Measurements from ENCODE around the gene CFAP69. TPM values are rescaled to one million over a fixed set of nuclear protein-coding genes. Genes with fewer than 3 reads are reported as not detected.
A peak's percentile ranks its signal among the peaks of the same experiment; 100 is the strongest.
"Not testable (repeated sequence)": the region's sequence is repeated elsewhere in the genome, so short reads cannot be mapped to it uniquely, and the experiment has no call there.

CFAP69 gene
- total RNA-seq, 1 experiment from 2014 or later = 0.68 TPM

DNA sequence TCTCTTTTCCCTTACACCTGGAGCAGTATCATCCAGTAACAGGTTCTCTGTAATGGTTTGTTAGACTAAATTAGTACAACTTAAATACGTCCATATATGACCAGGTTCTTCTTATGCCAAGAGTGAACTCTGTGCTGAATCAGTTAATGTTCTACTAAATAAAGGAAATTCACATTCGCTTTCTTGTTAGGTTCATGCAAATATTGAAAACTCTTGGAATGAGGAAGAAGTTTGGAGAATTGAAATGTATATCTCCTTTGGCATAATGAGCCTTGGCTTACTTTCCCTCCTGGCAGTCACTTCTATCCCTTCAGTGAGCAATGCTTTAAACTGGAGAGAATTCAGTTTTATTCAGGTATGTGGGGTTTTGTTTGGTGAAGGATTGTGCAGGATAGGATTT is 15.3 kb upstream of the CFAP69 start:
- DNase-seq (ENCODE audit: low read depth) = peak; percentile 12
- in situ Hi-C loops (cut with HindIII; ENCODE audit: low pct_unique_long_range_greater_than_20kb, low sequenced_read_pairs) = no loop called here

DNA sequence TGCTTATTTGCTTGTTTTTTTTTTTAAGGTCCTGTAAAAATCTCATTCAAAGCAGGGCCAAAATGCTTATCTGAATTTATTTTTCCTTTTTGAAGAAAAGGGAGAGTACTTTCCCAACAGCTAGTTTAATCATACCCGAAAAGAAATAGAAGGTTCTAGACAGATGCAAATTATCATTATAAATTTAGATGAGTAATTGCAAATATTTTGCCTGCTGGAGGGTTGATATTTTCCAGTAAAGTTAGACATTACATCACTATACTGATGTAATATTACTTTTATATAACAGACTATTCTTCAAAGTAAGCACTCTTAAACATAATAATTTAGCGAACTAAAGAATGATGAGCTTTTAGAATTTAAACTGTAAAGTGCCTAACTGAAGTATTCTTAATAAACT is 14.1 kb upstream of the CFAP69 start:
- in situ Hi-C loops (cut with HindIII; ENCODE audit: low pct_unique_long_range_greater_than_20kb, low sequenced_read_pairs) = no loop called here
- DNase-seq (ENCODE audit: low read depth) = no peak

DNA sequence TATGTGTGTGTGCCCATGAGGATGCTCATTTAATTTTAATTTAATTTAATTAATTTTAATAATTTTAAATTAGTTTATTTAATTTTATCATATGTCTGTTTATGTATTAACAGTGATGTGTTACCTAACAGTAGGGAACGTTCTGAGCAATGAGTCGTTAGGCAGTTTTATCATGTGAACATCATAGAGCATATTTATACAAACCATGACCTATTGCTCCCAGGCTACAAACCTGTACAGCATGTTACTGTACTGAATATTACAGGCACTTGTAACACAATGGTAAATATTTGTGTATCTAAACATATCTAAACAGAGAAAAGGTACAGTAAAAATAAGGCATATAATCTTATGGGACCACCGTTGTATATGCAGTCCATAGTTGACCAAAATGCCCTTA is 13.7 kb upstream of the CFAP69 start:
- no peak for DNase-seq (ENCODE audit: low read depth)
- in situ Hi-C loops (cut with HindIII; ENCODE audit: low pct_unique_long_range_greater_than_20kb, low sequenced_read_pairs) = no loop called here

DNA sequence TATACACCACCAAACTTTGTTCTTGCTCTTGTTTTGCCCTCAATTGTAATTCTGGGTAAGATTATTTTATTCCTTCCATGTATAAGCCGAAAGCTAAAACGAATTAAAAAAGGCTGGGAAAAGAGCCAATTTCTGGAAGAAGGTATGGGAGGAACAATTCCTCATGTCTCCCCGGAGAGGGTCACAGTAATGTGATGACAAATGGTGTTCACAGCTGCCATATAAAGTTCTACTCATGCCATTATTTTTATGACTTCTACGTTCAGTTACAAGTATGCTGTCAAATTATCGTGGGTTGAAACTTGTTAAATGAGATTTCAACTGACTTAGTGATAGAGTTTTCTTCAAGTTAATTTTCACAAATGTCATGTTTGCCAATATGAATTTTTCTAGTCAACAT is 12.5 kb upstream of the CFAP69 start:
- in situ Hi-C loops (cut with HindIII; ENCODE audit: low pct_unique_long_range_greater_than_20kb, low sequenced_read_pairs) = no loop called here
- no peak for DNase-seq (ENCODE audit: low read depth)

DNA sequence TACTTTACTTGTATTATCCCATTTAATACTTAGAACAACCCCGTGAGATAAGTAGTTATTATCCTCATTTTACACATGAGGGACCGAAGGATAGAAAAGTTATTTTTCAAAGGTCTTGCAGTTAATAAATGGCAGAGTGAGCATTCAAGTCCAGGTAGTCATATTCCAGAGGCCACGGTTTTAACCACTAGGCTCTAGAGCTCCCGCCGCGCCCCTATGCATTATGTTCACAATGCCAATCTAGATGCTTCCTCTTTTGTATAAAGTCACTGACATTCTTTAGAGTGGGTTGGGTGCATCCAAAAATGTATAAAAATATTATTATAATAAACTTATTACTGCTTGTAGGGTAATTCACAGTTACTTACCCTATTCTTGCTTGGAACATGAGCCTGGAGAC is 11.4 kb upstream of the CFAP69 start:
- in situ Hi-C loops (cut with HindIII; ENCODE audit: low pct_unique_long_range_greater_than_20kb, low sequenced_read_pairs) = no loop called here
- DNase-seq (ENCODE audit: low read depth) = no peak

DNA sequence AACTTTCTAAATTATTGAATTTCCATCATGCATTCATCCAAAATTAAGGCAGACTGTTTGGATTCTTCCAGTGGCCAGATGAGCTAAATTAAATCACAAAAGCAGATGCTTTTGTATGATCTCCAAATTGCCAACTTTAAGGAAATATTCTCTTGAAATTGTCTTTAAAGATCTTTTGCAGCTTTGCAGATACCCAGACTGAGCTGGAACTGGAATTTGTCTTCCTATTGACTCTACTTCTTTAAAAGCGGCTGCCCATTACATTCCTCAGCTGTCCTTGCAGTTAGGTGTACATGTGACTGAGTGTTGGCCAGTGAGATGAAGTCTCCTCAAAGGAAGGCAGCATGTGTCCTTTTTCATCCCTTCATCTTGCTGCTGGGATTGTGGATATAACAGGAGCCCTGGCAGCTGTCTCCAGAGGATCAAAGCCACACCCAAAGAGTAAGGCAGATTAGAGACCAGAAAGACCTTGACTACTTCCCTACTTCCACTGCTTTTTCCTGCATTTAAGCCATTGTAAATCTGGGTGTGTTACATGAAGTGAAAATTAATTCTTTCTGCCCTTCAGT is 8.2 kb upstream of the CFAP69 start:
- no peak for DNase-seq (ENCODE audit: low read depth)
- in situ Hi-C loops (cut with HindIII; ENCODE audit: low pct_unique_long_range_greater_than_20kb, low sequenced_read_pairs) = no loop called here

DNA sequence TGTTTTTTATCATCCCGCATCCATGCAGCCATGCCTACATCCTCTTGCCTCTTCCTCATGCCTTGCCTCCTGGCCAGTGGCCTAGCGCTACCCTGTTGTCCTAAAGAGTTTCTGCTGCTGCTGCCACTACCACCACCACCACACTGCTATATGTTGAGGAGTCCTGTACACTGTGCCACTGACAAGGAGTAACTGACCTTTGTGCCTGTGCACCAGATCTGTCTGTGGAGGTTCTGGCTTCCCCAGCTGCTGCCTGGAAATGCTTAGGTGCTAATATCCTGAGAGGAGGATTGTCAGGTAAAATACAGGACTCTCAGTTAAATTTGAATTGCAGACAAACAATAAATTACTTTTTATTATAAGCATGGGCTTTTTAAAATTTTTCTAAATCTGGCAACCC is 7.0 kb upstream of the CFAP69 start:
- in situ Hi-C loops (cut with HindIII; ENCODE audit: low pct_unique_long_range_greater_than_20kb, low sequenced_read_pairs) = no loop called here
- DNase-seq (ENCODE audit: low read depth) = no peak

DNA sequence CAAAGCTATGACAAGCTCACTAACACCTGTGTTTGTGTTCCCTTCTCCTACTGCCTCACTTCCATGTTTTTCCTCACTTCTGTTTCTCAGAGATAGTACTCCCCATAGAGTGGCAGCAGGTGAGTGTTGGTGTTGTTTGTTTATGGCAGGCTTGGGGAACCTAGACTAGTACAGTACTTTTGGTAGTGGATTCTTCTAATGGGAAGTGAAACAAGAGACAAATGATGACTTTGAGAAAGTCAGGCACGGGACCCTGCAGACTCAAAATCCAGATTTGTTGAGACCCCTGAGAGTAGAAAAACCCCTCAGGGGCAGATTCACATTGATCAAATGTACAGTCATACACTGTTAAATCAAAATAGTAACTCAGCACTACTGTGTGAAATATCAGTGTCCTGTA is 6.4 kb upstream of the CFAP69 start:
- no peak for DNase-seq (ENCODE audit: low read depth)
- in situ Hi-C loops (cut with HindIII; ENCODE audit: low pct_unique_long_range_greater_than_20kb, low sequenced_read_pairs) = no loop called here

DNA sequence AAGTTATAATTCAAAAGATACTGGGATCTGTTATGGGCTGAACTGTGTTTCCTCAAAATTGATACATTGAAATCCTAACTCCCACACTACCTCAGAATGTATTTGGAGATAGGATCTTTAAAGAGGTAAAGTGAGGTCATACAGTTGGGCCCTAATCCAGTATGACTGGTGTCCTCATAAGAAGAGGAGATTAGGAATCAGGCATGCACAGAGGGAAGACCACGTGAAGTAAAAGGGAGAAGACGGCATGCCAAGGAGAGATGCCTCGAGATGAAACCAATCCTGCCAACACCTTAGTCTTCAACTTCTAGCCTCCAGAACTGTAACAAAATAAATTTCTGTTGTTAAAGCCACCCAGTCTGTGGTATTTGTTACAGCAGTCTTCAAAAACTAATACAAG is 5.9 kb upstream of the CFAP69 start:
- in situ Hi-C loops (cut with HindIII; ENCODE audit: low pct_unique_long_range_greater_than_20kb, low sequenced_read_pairs) = no loop called here
- no peak for DNase-seq (ENCODE audit: low read depth)

DNA sequence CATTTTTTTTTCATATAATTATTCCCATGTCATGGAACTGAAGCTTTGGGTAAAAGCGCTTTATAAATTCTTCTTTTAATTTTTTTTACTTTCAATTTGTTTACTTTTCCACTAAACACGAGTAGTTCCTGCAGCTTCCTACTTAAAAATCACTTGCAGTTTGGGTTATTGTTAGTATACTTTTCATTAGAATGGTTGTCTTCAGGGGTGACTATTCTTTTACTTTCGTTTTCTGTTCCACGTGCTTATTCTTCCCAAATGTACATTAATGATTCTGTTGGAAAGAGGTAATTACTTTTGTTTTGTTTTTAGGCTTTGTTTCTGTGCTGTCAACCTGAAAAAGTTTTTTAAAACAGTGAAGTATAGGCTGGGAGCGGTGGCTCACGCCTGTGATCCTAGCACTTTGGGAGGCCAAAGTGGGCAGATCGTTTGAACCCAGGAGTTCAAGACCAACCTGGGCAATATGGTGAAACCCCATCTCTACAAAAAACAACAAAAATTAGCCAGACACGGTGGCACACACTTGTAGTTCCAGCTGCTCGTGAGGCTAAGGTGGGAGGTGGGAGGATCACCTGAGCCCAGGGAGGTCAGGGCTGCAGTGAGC is 5.2 kb upstream of the CFAP69 start:
- no peak for DNase-seq (ENCODE audit: low read depth)
- in situ Hi-C loops (cut with HindIII; ENCODE audit: low pct_unique_long_range_greater_than_20kb, low sequenced_read_pairs) = no loop called here

DNA sequence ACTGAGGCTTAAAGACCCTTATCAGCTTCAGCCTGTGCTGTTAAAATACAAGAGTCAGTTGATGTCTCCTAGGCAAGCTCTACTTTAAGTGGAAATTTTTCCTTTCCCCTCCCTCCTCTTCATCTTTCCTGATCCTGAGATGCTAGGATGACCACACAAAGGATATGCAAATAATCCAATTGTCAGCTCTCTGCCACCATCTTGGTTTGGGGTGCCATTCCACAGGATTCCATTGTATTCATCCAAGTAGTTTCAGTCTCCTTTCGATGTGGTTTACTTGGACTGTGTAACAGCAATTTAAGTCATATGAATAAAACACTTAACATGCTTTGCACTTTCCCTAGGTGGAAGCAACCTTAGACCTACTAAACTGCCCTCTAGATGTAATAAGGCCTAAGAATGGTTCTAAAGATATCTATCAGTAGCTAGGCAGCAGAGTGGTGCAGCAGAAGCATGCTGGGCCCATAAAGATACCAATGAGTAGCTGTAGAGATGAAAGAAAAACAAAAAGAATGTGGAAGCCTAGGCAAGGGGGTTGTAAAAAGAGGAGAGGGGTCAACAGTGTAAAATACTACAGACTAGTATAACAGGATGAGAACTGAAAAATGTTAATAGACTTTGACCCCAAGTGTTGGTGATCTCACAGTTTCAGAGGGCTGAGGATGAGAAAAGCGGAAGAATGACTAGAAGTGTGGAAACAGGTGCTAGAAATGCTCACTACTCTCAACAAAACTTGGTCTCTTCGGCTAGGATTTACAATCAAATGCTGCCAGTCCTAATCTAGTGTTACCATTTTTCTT is 2.4 kb upstream of the CFAP69 start:
- DNase-seq (ENCODE audit: low read depth) = no peak
- in situ Hi-C loops (cut with HindIII; ENCODE audit: low pct_unique_long_range_greater_than_20kb, low sequenced_read_pairs) = no loop called here

DNA sequence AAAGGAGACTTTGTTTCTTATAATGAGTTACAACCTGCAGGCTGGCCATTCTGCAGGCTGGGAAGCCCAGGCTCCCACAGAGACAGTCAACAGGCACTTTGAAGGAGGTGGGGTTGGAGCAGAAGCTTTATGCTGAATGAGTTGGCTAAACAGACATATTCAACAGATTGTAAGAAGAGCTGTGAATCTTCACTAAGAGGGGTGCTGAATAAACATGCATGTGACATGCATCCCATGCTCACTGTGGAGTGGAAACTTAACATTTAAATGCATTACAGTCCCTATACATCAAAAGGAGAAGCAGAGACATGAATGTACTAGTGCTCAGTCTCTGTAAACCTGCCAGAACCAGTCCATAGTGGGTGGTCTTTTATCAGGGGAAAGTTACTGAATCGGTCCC is 1.4 kb upstream of the CFAP69 start:
- in situ Hi-C loops (cut with HindIII; ENCODE audit: low pct_unique_long_range_greater_than_20kb, low sequenced_read_pairs) = no loop called here
- no peak for DNase-seq (ENCODE audit: low read depth)

DNA sequence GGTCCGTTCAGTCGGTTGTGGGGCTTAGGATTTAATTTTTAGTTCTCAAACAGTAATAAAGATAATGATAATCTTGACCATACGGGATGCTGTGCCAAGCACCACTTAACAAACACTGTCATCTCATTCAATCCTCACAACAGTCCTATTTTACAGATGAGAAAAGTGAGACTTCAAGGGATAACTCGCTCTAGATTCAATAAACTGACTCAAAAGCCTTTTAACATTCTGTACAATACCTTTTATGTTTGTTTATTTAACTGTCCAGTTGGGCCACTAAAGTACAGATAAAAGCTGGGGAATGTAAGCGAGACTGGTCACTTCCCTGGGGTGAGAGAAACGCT is 437 bp upstream of the CFAP69 start:
- DNase-seq (ENCODE audit: low read depth) = no peak
- in situ Hi-C loops (cut with HindIII; ENCODE audit: low pct_unique_long_range_greater_than_20kb, low sequenced_read_pairs) = no loop called here

DNA sequence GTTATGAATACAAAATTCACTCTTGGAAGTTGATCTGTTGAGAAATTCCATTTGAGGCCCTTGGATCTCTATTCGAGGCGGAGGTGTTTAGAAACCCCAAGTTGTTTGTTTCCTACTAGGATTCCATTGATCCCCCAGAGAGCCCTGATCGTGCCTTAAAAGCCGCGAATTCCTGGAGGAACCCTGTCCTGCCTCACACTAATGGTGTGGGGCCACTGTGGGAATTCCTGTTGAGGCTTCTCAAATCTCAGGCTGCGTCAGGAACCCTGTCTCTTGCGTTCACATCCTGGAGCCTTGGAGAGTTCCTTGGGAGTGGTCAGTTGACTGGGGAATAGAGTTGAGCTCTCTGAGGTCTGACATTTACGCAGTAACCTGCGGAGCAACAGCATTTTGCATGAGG is 1.2 kb downstream of the CFAP69 start:
- no peak for DNase-seq (ENCODE audit: low read depth)
- in situ Hi-C loops (cut with HindIII; ENCODE audit: low pct_unique_long_range_greater_than_20kb, low sequenced_read_pairs) = no loop called here

DNA sequence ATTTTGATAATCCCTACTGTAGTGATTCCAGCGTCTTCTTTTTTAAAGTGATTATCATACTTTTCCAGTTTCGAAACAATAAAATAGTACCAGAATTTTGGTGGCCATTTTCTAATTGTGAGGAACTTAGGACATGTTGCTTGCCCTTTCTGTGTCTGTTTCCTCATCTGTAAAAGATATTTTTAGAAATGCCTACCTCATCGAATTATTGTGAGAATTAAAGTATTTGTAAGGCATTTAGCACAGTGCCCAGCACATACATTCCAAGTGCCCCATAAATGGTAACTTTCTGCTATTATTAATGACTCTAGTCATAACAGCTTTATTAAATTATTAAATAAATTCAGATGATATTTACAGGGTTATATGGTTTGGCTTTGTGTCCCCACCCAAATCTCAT is 3.7 kb downstream of the CFAP69 start:
- in situ Hi-C loops (cut with HindIII; ENCODE audit: low pct_unique_long_range_greater_than_20kb, low sequenced_read_pairs) = no loop called here
- no peak for DNase-seq (ENCODE audit: low read depth)

DNA sequence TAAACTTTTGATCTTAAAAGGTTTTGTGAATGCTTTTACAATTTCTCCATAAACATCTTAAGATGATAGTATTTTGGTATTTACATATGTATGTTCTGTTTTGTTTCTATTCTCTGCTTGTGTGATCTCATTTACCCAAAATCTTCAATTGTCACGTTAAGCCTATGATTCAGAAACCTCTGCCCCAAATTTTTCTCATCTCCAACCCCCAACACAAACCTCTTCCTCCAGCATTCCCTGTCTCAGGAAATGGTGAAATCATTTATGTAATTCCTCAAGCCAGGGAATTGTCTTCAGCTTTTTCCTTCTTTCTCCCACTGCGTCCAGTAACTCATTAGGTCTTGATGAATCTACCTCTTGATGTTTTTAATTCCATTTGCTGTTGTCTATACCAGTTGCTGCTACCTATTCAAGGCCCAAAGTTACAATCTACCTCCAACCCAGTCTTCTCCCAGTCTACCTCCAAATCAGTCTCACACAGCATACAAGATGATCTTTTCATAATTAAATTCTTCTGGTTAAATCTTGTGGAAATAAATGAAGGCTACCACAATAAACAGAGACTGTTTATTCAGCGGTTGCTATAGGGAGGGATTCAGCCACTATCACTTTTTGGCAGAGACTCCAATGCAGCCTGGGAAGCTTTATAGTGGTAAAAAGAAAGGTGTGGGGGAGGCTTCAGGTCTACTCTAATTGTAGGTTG is 5.8 kb downstream of the CFAP69 start:
- in situ Hi-C loops (cut with HindIII; ENCODE audit: low pct_unique_long_range_greater_than_20kb, low sequenced_read_pairs) = no loop called here
- DNase-seq (ENCODE audit: low read depth) = no peak

DNA sequence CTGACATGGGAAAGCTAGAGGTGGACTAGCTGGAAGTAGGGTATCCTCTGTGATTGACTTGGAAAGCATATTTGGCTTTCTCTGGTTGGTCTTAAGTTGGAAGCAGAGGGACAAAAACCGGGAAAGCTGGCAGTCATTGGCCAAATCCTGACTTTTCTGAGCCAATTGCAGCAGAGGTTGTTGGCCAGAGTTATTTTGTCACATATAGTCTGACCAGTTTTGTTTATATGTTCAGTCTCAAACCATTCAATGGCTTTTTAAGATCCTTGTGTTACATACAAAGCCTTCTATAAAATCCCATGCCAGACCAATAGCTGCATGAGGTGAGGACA is 6.3 kb downstream of the CFAP69 start:
- DNase-seq (ENCODE audit: low read depth) = no peak
- in situ Hi-C loops (cut with HindIII; ENCODE audit: low pct_unique_long_range_greater_than_20kb, low sequenced_read_pairs) = no loop called here

DNA sequence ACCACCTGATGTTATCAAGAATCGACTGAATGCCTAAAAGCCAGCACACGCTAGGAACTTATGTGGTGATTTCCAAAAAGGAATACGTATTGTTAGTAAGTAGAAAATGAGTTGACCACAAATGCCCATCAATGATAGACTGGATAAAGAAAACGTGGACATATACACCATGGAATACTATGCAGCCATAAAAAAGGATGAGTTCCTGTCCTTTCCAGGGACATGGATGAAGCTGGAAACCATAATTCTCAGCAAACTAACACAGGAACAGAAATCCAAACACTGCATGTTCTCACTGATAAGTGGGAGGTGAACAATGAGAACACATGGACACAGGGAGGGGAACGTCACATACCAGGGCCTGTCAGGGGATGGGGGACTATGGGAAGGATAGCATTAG is 11.0 kb downstream of the CFAP69 start:
- DNase-seq (ENCODE audit: low read depth); in situ Hi-C loops (cut with HindIII; ENCODE audit: low pct_unique_long_range_greater_than_20kb, low sequenced_read_pairs): not testable (repeated sequence)

DNA sequence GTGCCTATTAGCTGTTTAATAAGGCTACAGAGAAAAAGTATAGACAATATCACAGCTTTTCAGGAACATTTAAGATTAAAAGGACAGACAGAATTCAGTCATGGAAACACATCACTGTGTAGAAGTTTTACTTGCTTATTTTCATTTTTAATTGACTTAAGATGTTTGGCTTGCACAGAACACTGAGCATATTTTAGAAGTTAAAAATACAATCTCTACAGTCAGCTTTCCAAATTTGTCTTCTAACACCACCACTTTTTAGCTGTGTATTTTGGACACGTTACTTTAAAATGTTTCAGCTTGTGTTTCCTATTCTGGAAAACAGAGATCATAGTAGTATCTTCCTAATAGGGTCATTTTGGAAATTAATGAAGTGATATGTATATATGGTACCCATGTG is 11.8 kb downstream of the CFAP69 start:
- in situ Hi-C loops (cut with HindIII; ENCODE audit: low pct_unique_long_range_greater_than_20kb, low sequenced_read_pairs) = no loop called here

DNA sequence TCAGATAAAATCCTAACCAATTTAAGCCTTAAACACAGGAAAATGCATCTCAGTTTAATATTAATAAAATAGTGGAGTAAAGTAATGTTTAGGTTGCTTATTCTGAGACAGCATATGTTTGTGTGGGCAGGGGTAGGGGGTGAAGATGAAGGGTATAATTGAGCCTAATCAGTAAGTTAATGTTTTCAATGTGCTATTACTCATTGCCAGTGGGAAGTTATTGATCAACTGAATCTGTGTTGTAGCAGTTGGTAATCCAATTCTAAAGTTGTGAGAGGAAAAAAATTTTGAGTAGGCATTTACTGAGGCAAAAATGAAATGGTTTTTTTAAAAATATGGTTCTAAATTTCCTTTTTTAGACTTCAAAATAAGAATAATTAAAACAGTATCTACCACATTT is 16.5 kb downstream of the CFAP69 start:
- no peak for DNase-seq (ENCODE audit: low read depth)
- in situ Hi-C loops (cut with HindIII; ENCODE audit: low pct_unique_long_range_greater_than_20kb, low sequenced_read_pairs) = no loop called here

More for the DNA sequence above, 11.8 kb downstream of the CFAP69 start:
- DNase-seq (ENCODE audit: low read depth) = no peak
